Measurements from ENCODE around the gene WDPCP.

WDPCP gene

GRCh38 chr2:63159262-63159661 is 429.0 kb downstream of the WDPCP start:
- TF ChIP-seq TEAD4 (IDR thresholded peaks at IDR 0.05) (no peak), YY1 (IDR thresholded peaks at IDR 0.05; ENCODE audit: low read depth) (no peak), ZBTB7A (IDR thresholded peaks at IDR 0.05; ENCODE audit: low read depth) (no peak)

GRCh38 chr2:63132020-63132419 is 456.3 kb downstream of the WDPCP start:
- TF ChIP-seq EP300 (IDR thresholded peaks at IDR 0.05; ENCODE audit: borderline replicate concordance): no peak
- no peak for TF ChIP-seq TAF1 (IDR thresholded peaks at IDR 0.05; ENCODE audit: low read depth)
- TF ChIP-seq ZBTB7A (IDR thresholded peaks at IDR 0.05; ENCODE audit: low read depth): no peak
- TF ChIP-seq CREB1 (IDR thresholded peaks at IDR 0.05; ENCODE audit: low read depth): no peak
- no peak for TF ChIP-seq YY1 (IDR thresholded peaks at IDR 0.05; ENCODE audit: low read depth)
- no peak for TF ChIP-seq EGR1 (IDR thresholded peaks at IDR 0.05)
- no peak for TF ChIP-seq RAD21 (IDR thresholded peaks at IDR 0.05; ENCODE audit: low read depth)
- TF ChIP-seq TEAD4 (IDR thresholded peaks at IDR 0.05): no peak
- no peak for TF ChIP-seq FOXM1 (IDR thresholded peaks at IDR 0.05; ENCODE audit: borderline replicate concordance, low read depth)
- no peak for TF ChIP-seq REST (IDR thresholded peaks at IDR 0.05; ENCODE audit: low read depth)
- no peak for TF ChIP-seq USF1 (IDR thresholded peaks at IDR 0.05)
- no peak for TF ChIP-seq CEBPB (IDR thresholded peaks at IDR 0.05)
- no peak for TF ChIP-seq NFIC (IDR thresholded peaks at IDR 0.05)

- TF ChIP-seq MAX (IDR thresholded peaks at IDR 0.05): no peak
- TF ChIP-seq TAF1 (IDR thresholded peaks at IDR 0.05; ENCODE audit: low read depth): no peak
- TF ChIP-seq TEAD4 (IDR thresholded peaks at IDR 0.05): no peak
- no peak for TF ChIP-seq YY1 (IDR thresholded peaks at IDR 0.05; ENCODE audit: low read depth)
- TF ChIP-seq EP300 (IDR thresholded peaks at IDR 0.05; ENCODE audit: borderline replicate concordance): no peak
- TF ChIP-seq REST (IDR thresholded peaks at IDR 0.05; ENCODE audit: low read depth): no peak
- TF ChIP-seq ZBTB7A (IDR thresholded peaks at IDR 0.05; ENCODE audit: low read depth): no peak
- no peak for TF ChIP-seq USF1 (IDR thresholded peaks at IDR 0.05)
- no peak for TF ChIP-seq RAD21 (IDR thresholded peaks at IDR 0.05; ENCODE audit: low read depth)
- TF ChIP-seq CREB1 (IDR thresholded peaks at IDR 0.05; ENCODE audit: low read depth): no peak
- TF ChIP-seq EGR1 (IDR thresholded peaks at IDR 0.05): no peak
- no peak for TF ChIP-seq TCF12 (IDR thresholded peaks at IDR 0.05; ENCODE audit: low read depth)
- no peak for TF ChIP-seq FOXM1 (IDR thresholded peaks at IDR 0.05; ENCODE audit: borderline replicate concordance, low read depth)
- no peak for TF ChIP-seq NFIC (IDR thresholded peaks at IDR 0.05)
- TF ChIP-seq CEBPB (IDR thresholded peaks at IDR 0.05): no peak
Observed at GRCh38 chr2:63131196-63131595, 457.1 kb downstream of the WDPCP start.

- TF ChIP-seq FOXM1 (IDR thresholded peaks at IDR 0.05; ENCODE audit: borderline replicate concordance, low read depth) (no peak), ZBTB7A (IDR thresholded peaks at IDR 0.05; ENCODE audit: low read depth) (no peak), NFIC (IDR thresholded peaks at IDR 0.05) (no peak), TAF1 (IDR thresholded peaks at IDR 0.05; ENCODE audit: low read depth) (no peak), REST (IDR thresholded peaks at IDR 0.05; ENCODE audit: low read depth) (no peak), EGR1 (IDR thresholded peaks at IDR 0.05) (no peak), YY1 (IDR thresholded peaks at IDR 0.05; ENCODE audit: low read depth) (no peak), CREB1 (IDR thresholded peaks at IDR 0.05; ENCODE audit: low read depth) (no peak), RAD21 (IDR thresholded peaks at IDR 0.05; ENCODE audit: low read depth) (no peak)
Observed at GRCh38 chr2:63127594-63127993, 460.7 kb downstream of the WDPCP start.

GRCh38 chr2:63124850-63125249 is 463.4 kb downstream of the WDPCP start:
- TF ChIP-seq CREB1 (IDR thresholded peaks at IDR 0.05; ENCODE audit: low read depth): no peak
- TF ChIP-seq EGR1 (IDR thresholded peaks at IDR 0.05): no peak
- no peak for TF ChIP-seq NFIC (IDR thresholded peaks at IDR 0.05)
- TF ChIP-seq USF1 (IDR thresholded peaks at IDR 0.05): no peak
- no peak for TF ChIP-seq TEAD4 (IDR thresholded peaks at IDR 0.05)
- TF ChIP-seq TAF1 (IDR thresholded peaks at IDR 0.05; ENCODE audit: low read depth): no peak
- TF ChIP-seq MAX (IDR thresholded peaks at IDR 0.05): no peak
- TF ChIP-seq ZBTB7A (IDR thresholded peaks at IDR 0.05; ENCODE audit: low read depth): no peak
- TF ChIP-seq REST (IDR thresholded peaks at IDR 0.05; ENCODE audit: low read depth): no peak
- no peak for TF ChIP-seq CEBPB (IDR thresholded peaks at IDR 0.05)
- no peak for TF ChIP-seq YY1 (IDR thresholded peaks at IDR 0.05; ENCODE audit: low read depth)
- TF ChIP-seq EP300 (IDR thresholded peaks at IDR 0.05; ENCODE audit: borderline replicate concordance): no peak
- TF ChIP-seq RAD21 (IDR thresholded peaks at IDR 0.05; ENCODE audit: low read depth): no peak
- TF ChIP-seq TCF12 (IDR thresholded peaks at IDR 0.05; ENCODE audit: low read depth): no peak
- TF ChIP-seq FOXM1 (IDR thresholded peaks at IDR 0.05; ENCODE audit: borderline replicate concordance, low read depth): no peak

Data from Ishikawa (cell line).